ENCODE measurements around the gene TTLL11. TPM values are rescaled to one million over a fixed set of nuclear protein-coding genes. Genes with fewer than 3 reads are reported as not detected.

The TTLL11 gene
- polyA plus RNA-seq, 1 of the 3 experiments (the other 2 are of a cell fraction): 6.8 TPM

DNA sequence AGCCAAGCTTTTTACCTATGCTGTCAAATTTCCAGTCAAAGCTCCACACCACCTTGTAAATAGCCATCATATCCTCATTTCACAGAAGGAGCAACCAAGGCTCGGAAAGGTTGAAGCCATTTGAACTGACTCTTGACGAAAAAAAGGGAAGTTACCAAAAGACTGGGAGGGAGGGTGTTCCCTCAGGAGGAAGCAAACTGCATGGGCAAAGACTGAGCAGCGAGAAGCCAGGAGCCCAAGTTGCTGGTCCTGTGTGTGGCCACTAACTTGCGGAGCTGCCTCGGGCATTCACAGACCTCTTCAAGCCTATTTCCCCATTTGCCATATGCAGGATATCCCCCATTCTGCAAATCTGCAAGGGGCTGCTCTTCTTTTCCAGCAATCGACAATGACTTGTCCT, 37.4 kb downstream of the TTLL11 start:
- POLR2A ChIA-PET: no interaction called here

More for the DNA sequence above, 37.4 kb downstream of the TTLL11 start:
- H3K9me2 ChIP-seq: no peaks in the 10 kb centered on the region
- H3K36me3 ChIP-seq (replicated peaks in 1 of 2; ENCODE audit: control insufficient read depth in 1 of 2, insufficient read depth in 2 of 2, low read length in 1 of 2): no peaks in the 10 kb centered on the region
- no peaks in the 10 kb centered on the region for H3K9me3 ChIP-seq
- H4K20me1 ChIP-seq (ENCODE audit: insufficient read depth): peaks cover 9% of the 10 kb centered on the region; the same call in 1 of the 2 replicates
- TF ChIP-seq, protein P1, sequence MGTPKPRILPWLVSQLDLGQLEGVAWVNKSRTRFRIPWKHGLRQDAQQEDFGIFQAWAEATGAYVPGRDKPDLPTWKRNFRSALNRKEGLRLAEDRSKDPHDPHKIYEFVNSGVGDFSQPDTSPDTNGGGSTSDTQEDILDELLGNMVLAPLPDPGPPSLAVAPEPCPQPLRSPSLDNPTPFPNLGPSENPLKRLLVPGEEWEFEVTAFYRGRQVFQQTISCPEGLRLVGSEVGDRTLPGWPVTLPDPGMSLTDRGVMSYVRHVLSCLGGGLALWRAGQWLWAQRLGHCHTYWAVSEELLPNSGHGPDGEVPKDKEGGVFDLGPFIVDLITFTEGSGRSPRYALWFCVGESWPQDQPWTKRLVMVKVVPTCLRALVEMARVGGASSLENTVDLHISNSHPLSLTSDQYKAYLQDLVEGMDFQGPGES (IDR thresholded peaks at IDR 0.05; ENCODE audit: low read depth, low read length): no peak
- TF ChIP-seq POLR2AphosphoS5 (IDR thresholded peaks at IDR 0.05; ENCODE audit: low read depth, low read length): no peak
- no peak for TF ChIP-seq RFX5 (IDR thresholded peaks at IDR 0.05; ENCODE audit: low read length)
- no peak for TF ChIP-seq EP300 (IDR thresholded peaks at IDR 0.05; ENCODE audit: borderline replicate concordance in 1 of 2, low read depth in 1 of 2, low read length in 1 of 2)
- TF ChIP-seq YY1 (IDR thresholded peaks at IDR 0.05; ENCODE audit: low read depth): no peak
- TF ChIP-seq MXI1 (IDR thresholded peaks at IDR 0.05; ENCODE audit: low read depth, low read length): no peak
- no peak for TF ChIP-seq SIN3A (IDR thresholded peaks at IDR 0.05; ENCODE audit: borderline replicate concordance, low read depth, low read length)
- no peak for TF ChIP-seq TEAD4 (IDR thresholded peaks at IDR 0.05; ENCODE audit: borderline replicate concordance, insufficient read depth)
- no peak for TF ChIP-seq JUND (IDR thresholded peaks at IDR 0.05)
- TF ChIP-seq FOXJ3 (CRISPR knock-in tag; IDR thresholded peaks at IDR 0.05): no peak
- TF ChIP-seq MEF2A (IDR thresholded peaks at IDR 0.05; ENCODE audit: borderline replicate concordance, low read depth): no peak
- TF ChIP-seq SMC3 (IDR thresholded peaks at IDR 0.05; ENCODE audit: low read depth, low read length): no peak
- TF ChIP-seq TAF1 (IDR thresholded peaks at IDR 0.05; ENCODE audit: borderline replicate concordance, low read depth, low read length): no peak
- no peak for TF ChIP-seq RAD21 (IDR thresholded peaks at IDR 0.05; ENCODE audit: low read length)
- TF ChIP-seq, protein P2, sequence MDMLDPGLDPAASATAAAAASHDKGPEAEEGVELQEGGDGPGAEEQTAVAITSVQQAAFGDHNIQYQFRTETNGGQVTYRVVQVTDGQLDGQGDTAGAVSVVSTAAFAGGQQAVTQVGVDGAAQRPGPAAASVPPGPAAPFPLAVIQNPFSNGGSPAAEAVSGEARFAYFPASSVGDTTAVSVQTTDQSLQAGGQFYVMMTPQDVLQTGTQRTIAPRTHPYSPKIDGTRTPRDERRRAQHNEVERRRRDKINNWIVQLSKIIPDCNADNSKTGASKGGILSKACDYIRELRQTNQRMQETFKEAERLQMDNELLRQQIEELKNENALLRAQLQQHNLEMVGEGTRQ (IDR thresholded peaks at IDR 0.05; ENCODE audit: borderline replicate concordance, low read depth, low read length): no peak
- no peak for TF ChIP-seq GABPA (IDR thresholded peaks at IDR 0.05; ENCODE audit: low read depth)
- TF ChIP-seq NFIC (IDR thresholded peaks at IDR 0.05; ENCODE audit: borderline replicate concordance): no peak
- TF ChIP-seq NRF1 (IDR thresholded peaks at IDR 0.05; ENCODE audit: low read depth, low read length): no peak
- TF ChIP-seq, protein P3, sequence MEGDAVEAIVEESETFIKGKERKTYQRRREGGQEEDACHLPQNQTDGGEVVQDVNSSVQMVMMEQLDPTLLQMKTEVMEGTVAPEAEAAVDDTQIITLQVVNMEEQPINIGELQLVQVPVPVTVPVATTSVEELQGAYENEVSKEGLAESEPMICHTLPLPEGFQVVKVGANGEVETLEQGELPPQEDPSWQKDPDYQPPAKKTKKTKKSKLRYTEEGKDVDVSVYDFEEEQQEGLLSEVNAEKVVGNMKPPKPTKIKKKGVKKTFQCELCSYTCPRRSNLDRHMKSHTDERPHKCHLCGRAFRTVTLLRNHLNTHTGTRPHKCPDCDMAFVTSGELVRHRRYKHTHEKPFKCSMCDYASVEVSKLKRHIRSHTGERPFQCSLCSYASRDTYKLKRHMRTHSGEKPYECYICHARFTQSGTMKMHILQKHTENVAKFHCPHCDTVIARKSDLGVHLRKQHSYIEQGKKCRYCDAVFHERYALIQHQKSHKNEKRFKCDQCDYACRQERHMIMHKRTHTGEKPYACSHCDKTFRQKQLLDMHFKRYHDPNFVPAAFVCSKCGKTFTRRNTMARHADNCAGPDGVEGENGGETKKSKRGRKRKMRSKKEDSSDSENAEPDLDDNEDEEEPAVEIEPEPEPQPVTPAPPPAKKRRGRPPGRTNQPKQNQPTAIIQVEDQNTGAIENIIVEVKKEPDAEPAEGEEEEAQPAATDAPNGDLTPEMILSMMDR (IDR thresholded peaks at IDR 0.05): no peak
- TF ChIP-seq, protein P4, sequence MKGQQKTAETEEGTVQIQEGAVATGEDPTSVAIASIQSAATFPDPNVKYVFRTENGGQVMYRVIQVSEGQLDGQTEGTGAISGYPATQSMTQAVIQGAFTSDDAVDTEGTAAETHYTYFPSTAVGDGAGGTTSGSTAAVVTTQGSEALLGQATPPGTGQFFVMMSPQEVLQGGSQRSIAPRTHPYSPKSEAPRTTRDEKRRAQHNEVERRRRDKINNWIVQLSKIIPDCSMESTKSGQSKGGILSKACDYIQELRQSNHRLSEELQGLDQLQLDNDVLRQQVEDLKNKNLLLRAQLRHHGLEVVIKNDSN (IDR thresholded peaks at IDR 0.05; ENCODE audit: borderline replicate concordance, low read depth): no peak
- CTCF ChIA-PET: interaction anchor here (0.6 to 1.5 kb wide), 3 partner anchors 10 to 66 kb away, joined by 3 read pairs; no protein-coding TSS in a partner anchor
- H2AFZ ChIP-seq (ENCODE audit: low read depth): no peak overlapping the region
- peaks cover 11% of the 10 kb centered on the region for H3F3A ChIP-seq (replicated peaks; ENCODE audit: insufficient read depth)
- H3K79me2 ChIP-seq (ENCODE audit: insufficient read depth): peaks cover 6% of the 10 kb centered on the region; the same call in 1 of the 2 replicates
- no peak for DNase-seq
- H3K4me2 ChIP-seq: no peak overlapping the region
- no peak overlapping the region for H3K27ac ChIP-seq (ENCODE audit: low read depth in 2 of 2, low read length in 1 of 2)
- peaks cover 9 to 11% of the 10 kb centered on the region in 2 experiments; a peak in 3 of 4 replicates for H3K4me1 ChIP-seq (ENCODE audit: control insufficient read depth in 1 of 2, insufficient read depth in 2 of 2, low read depth in 1 of 2, low read length in 1 of 2)
- no peak overlapping the region for H3K4me3 ChIP-seq (ENCODE audit: low read depth in 2 of 2, low read length in 1 of 2)
- no peaks in the 10 kb centered on the region for H3K27me3 ChIP-seq (ENCODE audit: insufficient read depth)
- 95% methylated on average over 6 of the region's 6 CpGs for whole genome bisulfite sequencing (ENCODE audit: low lambda C conversion rate)
- no peak overlapping the region for H3K9ac ChIP-seq

Measured in SK-N-SH (cell line).